GM13976 (cell line): Measurements from ENCODE around the gene POFUT2.

Experiments
- DNase-seq: peaks from one replicate; pipeline ENCODE4 v3.0.0; 2012; ENCODE audit warnings: low spot score
- CTCF ChIP-seq: IDR thresholded peaks from 2 replicates; pipeline ENCODE4 v1.5.1; 2012; ENCODE audit warnings: borderline replicate concordance, mild to moderate bottlenecking; ENCODE audit not compliant: insufficient read depth; ENCODE audit errors: extremely low read depth, missing control alignments, control extremely low read depth
- in situ Hi-C: fragments of 300-500 bp; cut with MboI; formaldehyde crosslinking; loops from one replicate; pipeline ENCODE4 v1.12.0; 2022; ENCODE audit warnings: low sequenced_read_pairs, mixed read lengths, inconsistent platforms; ENCODE audit not compliant: unreplicated experiment

The POFUT2 gene

GRCh38 chr21:45248893-45249381 is 38.8 kb downstream of the POFUT2 start:
- TF ChIP-seq CTCF: no peak
- no peak for DNase-seq
- in situ Hi-C loops: no loop called here

- no peak for DNase-seq
- no peak for TF ChIP-seq CTCF
- in situ Hi-C loops: no loop called here
These were observed 39.3 kb downstream of the POFUT2 start for GRCh38 chr21:45248301-45248892.

GRCh38 chr21:45246386-45247320 is 41.0 kb downstream of the POFUT2 start:
- no peak for DNase-seq
- in situ Hi-C loops: no loop called here
- TF ChIP-seq CTCF: no peak

- in situ Hi-C loops: no loop called here
- DNase-seq: no peak
- TF ChIP-seq CTCF: no peak
These were observed 42.8 kb downstream of the POFUT2 start for GRCh38 chr21:45244799-45245340.

- no peak for TF ChIP-seq CTCF
- in situ Hi-C loops: no loop called here
- no peak for DNase-seq
These were observed 44.1 kb downstream of the POFUT2 start for GRCh38 chr21:45243603-45244002.

- no peak for TF ChIP-seq CTCF
- in situ Hi-C loops: no loop called here
- no peak for DNase-seq
These were observed 46.3 kb downstream of the POFUT2 start for GRCh38 chr21:45241357-45241756.
